Measurements from ENCODE around the gene HLA-DQB2. TPM values are rescaled to one million over a fixed set of nuclear protein-coding genes. Genes with fewer than 3 reads are reported as not detected.

The HLA-DQB2 gene
- total RNA-seq, 1 donor, result 1.0 TPM

Other genes starting within 250 kb of the HLA-DQB2 start
- 8.5 TPM for gene HLA-DRB5, start 233.2 kb downstream of the HLA-DQB2 start, total RNA-seq
- 166 TPM for gene HLA-DRB1, start 173.7 kb downstream of the HLA-DQB2 start, total RNA-seq
- 12.5 TPM for gene HLA-DQA1, start 126.1 kb downstream of the HLA-DQB2 start, total RNA-seq
- gene HLA-DQB1, start 96.9 kb downstream of the HLA-DQB2 start, total RNA-seq, result 1.4 TPM
- gene HLA-DQA2, start 22.1 kb downstream of the HLA-DQB2 start, total RNA-seq, result 4.7 TPM
- gene HLA-DOB, start 53.5 kb upstream of the HLA-DQB2 start, total RNA-seq, result 6.6 TPM
- 45.0 TPM for gene TAP2, start 75.2 kb upstream of the HLA-DQB2 start, total RNA-seq
- gene PSMB8, start 80.5 kb upstream of the HLA-DQB2 start, total RNA-seq, result 81.4 TPM
- gene TAP1, start 90.2 kb upstream of the HLA-DQB2 start, total RNA-seq, result 67.2 TPM
- gene PSMB9, start 90.7 kb upstream of the HLA-DQB2 start, total RNA-seq, result 18.7 TPM
- 67.8 TPM for gene HLA-DMB, start 177.5 kb upstream of the HLA-DQB2 start, total RNA-seq
- 89.0 TPM for gene HLA-DMA, start 189.6 kb upstream of the HLA-DQB2 start, total RNA-seq
- 193 TPM for gene BRD2, start 205.1 kb upstream of the HLA-DQB2 start, total RNA-seq
- gene HLA-DOA, start 246.1 kb upstream of the HLA-DQB2 start, total RNA-seq, result 16.2 TPM